AG04449 (cell line): ENCODE data around the gene KCNMA1.

Source experiments
- CTCF ChIA-PET: fragments of 350-600 bp; formaldehyde crosslinking; extraction: SDS; loops from one replicate; lab custom pipeline; 2021; ENCODE audit warnings: antibody characterized with exemption; lab: Yijun Ruan, JAX
- POLR2A ChIA-PET: fragments of 400-600, 350-600 bp; formaldehyde crosslinking; extraction: SDS; loops from one replicate; lab custom pipeline; 2020; ENCODE audit warnings: antibody characterized with exemption, inconsistent platforms; lab: Yijun Ruan, JAX
- DNase-seq: peaks from one replicate; pipeline ENCODE4 v3.0.0-alpha.2; 2010; ENCODE audit warnings: low read depth, low spot score
- H3K4me3 ChIP-seq: 2 replicates; pipeline ENCODE4 v1.5.1; 2011; ENCODE audit warnings: low read depth, mild to moderate bottlenecking, control low read depth, low read length
- CTCF ChIP-seq: IDR thresholded peaks from one replicate; pipeline ENCODE4 v1.5.1; 2011; ENCODE audit warnings: mild to moderate bottlenecking, moderate library complexity, low read length, control low read depth, inconsistent platforms; ENCODE audit not compliant: insufficient read depth; ENCODE audit errors: missing control alignments

Gene KCNMA1

GRCh38 chr10:77279207-77279606, 358.4 kb downstream of the KCNMA1 start:
- no peak for DNase-seq
- POLR2A ChIA-PET, result no interaction called here
- CTCF ChIA-PET, result interaction anchor here (1.0 to 1.2 kb wide), 2 partner anchors 10 to 105 kb away, joined by 3 to 4 read pairs; no protein-coding TSS in a partner anchor
- no peak overlapping the region for H3K4me3 ChIP-seq
- no peak for TF ChIP-seq CTCF

DNA sequence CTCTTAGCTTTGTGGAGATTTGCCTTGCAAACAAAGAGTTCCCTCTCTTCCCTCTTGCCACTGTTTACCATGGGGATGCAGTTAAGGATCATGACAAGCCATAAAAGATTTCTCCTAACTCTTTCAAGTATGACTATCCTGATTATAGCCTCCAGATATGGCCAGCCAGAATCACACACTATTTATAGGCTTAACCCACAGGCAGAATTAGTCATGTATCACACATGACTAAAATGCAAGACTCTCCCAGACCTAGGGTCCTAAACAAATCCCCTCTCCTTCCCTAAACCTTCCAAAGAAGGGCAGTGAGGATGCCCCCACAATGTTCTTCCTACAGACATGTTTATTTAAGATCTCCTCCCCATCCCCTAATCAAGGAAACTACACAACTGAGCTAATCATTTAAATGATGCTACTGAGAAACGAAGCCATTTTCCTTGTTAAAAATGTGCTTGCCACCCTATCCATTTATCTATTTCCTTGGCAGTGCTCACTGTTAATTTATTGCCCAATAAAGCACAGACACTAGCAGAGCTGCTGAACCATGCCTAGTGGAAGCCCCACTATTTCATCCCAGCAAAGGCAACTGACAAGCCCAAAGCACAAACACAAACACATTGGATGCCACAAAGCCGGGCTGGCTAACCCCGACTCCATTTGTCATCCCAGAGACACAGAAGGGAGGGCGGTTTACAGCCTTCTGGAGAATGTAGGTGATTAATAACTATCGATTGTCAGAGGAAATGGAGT, 363.4 kb downstream of the KCNMA1 start:
- peak; percentile 16 for DNase-seq
- ChIA-PET POLR2A (interaction anchor here (1.6 kb wide), 1 partner anchor 9 kb away, joined by 5 read pairs; no protein-coding TSS in a partner anchor), CTCF (interaction anchor here (0.8 to 1.8 kb wide), 3 partner anchors 23 to 31 kb away, joined by 3 to 5 read pairs (median 3); no protein-coding TSS in a partner anchor)
- no peak overlapping the region for H3K4me3 ChIP-seq
- no peak for TF ChIP-seq CTCF

DNA sequence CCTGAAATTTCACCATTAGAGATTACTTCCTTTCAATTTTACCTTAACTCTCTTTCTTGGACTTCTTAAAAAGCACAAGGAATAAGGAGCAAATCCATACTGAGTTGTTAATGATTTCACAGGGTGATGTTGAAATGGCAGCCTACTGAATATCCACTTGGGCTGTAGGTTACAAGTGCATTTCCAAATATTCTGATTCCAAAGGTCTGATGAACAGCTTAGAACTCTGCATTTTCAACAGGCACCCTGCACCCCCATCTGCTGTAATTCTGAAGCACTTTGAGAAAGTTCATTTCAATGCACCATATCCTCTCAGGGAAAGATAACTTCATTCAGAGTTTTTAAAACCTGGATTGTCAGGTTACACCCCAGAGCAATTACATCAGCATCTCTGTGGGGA, 368.4 kb downstream of the KCNMA1 start:
- no peak for DNase-seq
- no peak overlapping the region for H3K4me3 ChIP-seq
- TF ChIP-seq CTCF, result no peak
- POLR2A ChIA-PET, result no interaction called here
- CTCF ChIA-PET, result interaction anchor here (1.1 to 1.2 kb wide), 3 partner anchors 10 to 487 kb away, joined by 3 to 4 read pairs (median 3); no protein-coding TSS in a partner anchor

DNA sequence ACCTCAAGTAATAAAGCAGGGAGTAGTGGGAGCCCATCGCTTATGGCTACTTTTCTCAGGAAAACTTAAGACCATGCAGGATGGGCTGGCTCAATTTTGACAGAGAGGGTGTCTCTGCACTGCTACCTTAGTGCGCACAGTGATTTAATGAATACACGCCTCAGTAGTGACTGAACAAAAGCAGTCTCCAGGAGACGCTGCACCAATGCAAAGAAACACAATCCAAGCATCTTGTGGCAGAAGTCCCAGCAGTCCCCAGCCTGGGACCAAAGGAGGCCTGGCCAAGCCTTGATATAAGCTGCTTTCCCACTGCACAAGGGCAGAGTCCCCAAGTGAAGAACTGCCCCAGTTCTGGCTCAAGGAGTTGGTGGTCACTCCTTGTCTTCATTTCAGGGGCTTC, 368.9 kb downstream of the KCNMA1 start:
- no peak for TF ChIP-seq CTCF
- no peak overlapping the region for H3K4me3 ChIP-seq

DNA sequence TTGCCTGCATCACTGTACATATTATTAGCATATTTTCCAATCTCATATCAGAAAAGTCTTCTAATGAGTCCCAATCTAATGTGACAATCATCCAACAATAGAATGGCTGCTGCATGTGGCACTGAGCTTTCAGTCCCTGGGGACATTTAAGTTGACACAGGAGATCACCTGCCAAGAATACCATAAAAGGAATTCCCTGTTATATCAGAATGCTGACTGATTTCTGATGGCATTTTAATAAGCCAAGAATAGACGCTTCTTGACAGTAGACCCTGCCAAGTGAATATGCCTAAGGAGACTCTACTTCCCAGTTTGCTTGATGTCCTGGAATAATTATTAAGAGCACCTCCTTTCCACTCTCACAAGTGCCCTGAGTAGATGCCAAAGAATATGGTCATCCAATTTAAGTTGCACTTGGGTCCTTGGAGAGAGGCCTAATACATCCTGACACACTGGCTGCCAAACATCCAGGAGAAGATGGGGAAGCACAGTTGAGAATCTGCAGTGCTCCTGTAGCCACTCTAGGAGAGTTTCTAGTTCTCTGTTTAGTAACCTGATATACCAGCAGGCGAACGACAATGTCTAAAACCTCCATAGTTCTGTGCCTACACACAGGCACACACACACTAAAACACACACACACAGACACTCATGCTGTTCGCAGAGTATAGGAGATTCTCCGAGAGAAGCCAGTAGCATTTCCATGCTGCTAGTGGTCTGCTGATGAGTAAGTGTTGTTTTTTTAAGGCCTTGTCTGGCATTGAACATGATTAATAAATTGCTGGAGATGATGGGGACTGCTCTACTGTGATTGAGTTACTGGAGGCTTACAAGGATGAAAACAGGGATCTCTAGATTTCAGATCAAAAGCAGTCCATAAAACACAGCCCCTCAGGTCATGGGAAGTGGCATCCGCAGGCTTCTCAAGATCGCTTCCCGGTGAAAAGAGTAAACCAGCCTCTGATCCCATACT, 369.6 kb downstream of the KCNMA1 start:
- ChIA-PET POLR2A (no interaction called here), CTCF (interaction anchor here (1.0 kb wide), 1 partner anchor 443 kb away, joined by 3 read pairs; no protein-coding TSS in a partner anchor)
- H3K4me3 ChIP-seq, result no peak overlapping the region
- no peak for DNase-seq
- TF ChIP-seq CTCF, result no peak

More for the DNA sequence above, 368.9 kb downstream of the KCNMA1 start:
- DNase-seq, result no peak
- ChIA-PET CTCF (interaction anchor here (1.1 kb wide), 1 partner anchor 10 kb away, joined by 3 read pairs; no protein-coding TSS in a partner anchor), POLR2A (no interaction called here)
